NCI-H69 (cell line): ENCODE measurements around the gene SLC9A4.
A peak's percentile ranks its signal among the peaks of the same experiment; 100 is the strongest.

Experiments
- DNase-seq: peaks from one replicate; lab custom pipeline; 2025; lab: John Stamatoyannopoulos, UW

Gene SLC9A4

GRCh38 chr2:102502576-102502975 is 29.6 kb downstream of the SLC9A4 start:
- DNase-seq = no peak

GRCh38 chr2:102504833-102505232 is 31.8 kb downstream of the SLC9A4 start:
- DNase-seq = no peak

GRCh38 chr2:102505290-102505689 is 32.3 kb downstream of the SLC9A4 start:
- DNase-seq = no peak

GRCh38 chr2:102506743-102507142 is 33.7 kb downstream of the SLC9A4 start:
- DNase-seq = no peak

- no peak for DNase-seq
Measured at GRCh38 chr2:102508863-102509262, 35.8 kb downstream of the SLC9A4 start.

- DNase-seq = no peak
Measured at GRCh38 chr2:102509749-102510148, 36.7 kb downstream of the SLC9A4 start.

- DNase-seq = no peak
Measured at GRCh38 chr2:102510791-102511575, 38.0 kb downstream of the SLC9A4 start.

- no peak for DNase-seq
Measured at GRCh38 chr2:102512161-102512560, 39.1 kb downstream of the SLC9A4 start.

- no peak for DNase-seq
Measured at GRCh38 chr2:102513355-102513939, 40.4 kb downstream of the SLC9A4 start.

- no peak for DNase-seq
Measured at GRCh38 chr2:102514061-102514785, 41.2 kb downstream of the SLC9A4 start.

GRCh38 chr2:102515851-102516250 is 42.8 kb downstream of the SLC9A4 start:
- DNase-seq = no peak

- DNase-seq = no peak
Measured at GRCh38 chr2:102518170-102518569, 45.1 kb downstream of the SLC9A4 start.

GRCh38 chr2:102520009-102520408 is 47.0 kb downstream of the SLC9A4 start:
- peak; percentile 21 for DNase-seq

GRCh38 chr2:102520801-102521200 is 47.8 kb downstream of the SLC9A4 start:
- DNase-seq = no peak

- DNase-seq = no peak
Measured at GRCh38 chr2:102522162-102522561, 49.1 kb downstream of the SLC9A4 start.

GRCh38 chr2:102522890-102523289 is 49.9 kb downstream of the SLC9A4 start:
- DNase-seq = no peak

- no peak for DNase-seq
Measured at GRCh38 chr2:102523651-102524050, 50.6 kb downstream of the SLC9A4 start.

- no peak for DNase-seq
Measured at GRCh38 chr2:102527086-102527485, 54.1 kb downstream of the SLC9A4 start.

- no peak for DNase-seq
Measured at GRCh38 chr2:102538491-102538890, 65.5 kb downstream of the SLC9A4 start.

GRCh38 chr2:102540882-102541281 is 67.9 kb downstream of the SLC9A4 start:
- no peak for DNase-seq

GRCh38 chr2:102544182-102544581 is 71.2 kb downstream of the SLC9A4 start:
- DNase-seq = no peak

GRCh38 chr2:102547462-102547861 is 74.4 kb downstream of the SLC9A4 start:
- DNase-seq = no peak

GRCh38 chr2:102549027-102549426 is 76.0 kb downstream of the SLC9A4 start:
- no peak for DNase-seq
